GM19099 (cell line): ENCODE results near the gene SEZ6.

Source experiments
- POLR2A ChIP-seq: IDR thresholded peaks from 3 replicates; pipeline ENCODE4 v1.6.1; 2011; ENCODE audit warnings: low read depth; ENCODE audit not compliant: insufficient read length; ENCODE audit errors: extremely low read depth

SEZ6 gene

GRCh38 chr17:29041571-29041970 lies 35.7 kb upstream of the SEZ6 start:
- no peak for TF ChIP-seq POLR2A

- TF ChIP-seq POLR2A: no peak
Observed at GRCh38 chr17:29041091-29041490, 35.3 kb upstream of the SEZ6 start.

GRCh38 chr17:29039764-29040598 lies 34.1 kb upstream of the SEZ6 start:
- no peak for TF ChIP-seq POLR2A

- TF ChIP-seq POLR2A: no peak
Observed at GRCh38 chr17:29038085-29038795, 32.4 kb upstream of the SEZ6 start.

GRCh38 chr17:29037739-29038084 lies 31.9 kb upstream of the SEZ6 start:
- no peak for TF ChIP-seq POLR2A

GRCh38 chr17:29036584-29036983 lies 30.8 kb upstream of the SEZ6 start:
- no peak for TF ChIP-seq POLR2A

GRCh38 chr17:29034510-29034909 lies 28.7 kb upstream of the SEZ6 start:
- TF ChIP-seq POLR2A: no peak

- TF ChIP-seq POLR2A: no peak
Observed at GRCh38 chr17:29032857-29033197, 27.0 kb upstream of the SEZ6 start.

- TF ChIP-seq POLR2A: no peak
Observed at GRCh38 chr17:29032013-29032856, 26.4 kb upstream of the SEZ6 start.

- no peak for TF ChIP-seq POLR2A
Observed at GRCh38 chr17:29031488-29031887, 25.7 kb upstream of the SEZ6 start.

GRCh38 chr17:29024316-29024952 lies 18.6 kb upstream of the SEZ6 start:
- no peak for TF ChIP-seq POLR2A

GRCh38 chr17:29022074-29022473 lies 16.2 kb upstream of the SEZ6 start:
- no peak for TF ChIP-seq POLR2A

- no peak for TF ChIP-seq POLR2A
Observed at GRCh38 chr17:29021226-29021625, 15.4 kb upstream of the SEZ6 start.

GRCh38 chr17:29020576-29020975 lies 14.7 kb upstream of the SEZ6 start:
- no peak for TF ChIP-seq POLR2A
